ENCODE data around the gene PTPRT. TPM values are rescaled to one million over a fixed set of nuclear protein-coding genes. Genes with fewer than 3 reads are reported as not detected.
A peak's percentile ranks its signal among the peaks of the same experiment; 100 is the strongest.

Gene PTPRT
- total RNA-seq, 1 experiment from 2014 or later: not detected

GRCh38 chr20:43191946-43192863 is 2.5 kb upstream of the PTPRT start:
- ATAC-seq: peak; percentile 79
- no peak overlapping the region for H3K4me3 ChIP-seq (ENCODE audit: low read depth in 2 of 2, low read length in 2 of 2)
- ChIA-PET CTCF (interaction anchor here (0.7 to 0.8 kb wide), 2 partner anchors 722 to 988 kb away, joined by 4 read pairs; no protein-coding TSS in a partner anchor), POLR2A (no interaction called here)
- intact Hi-C loops (cut with micrococcal nuclease; ENCODE audit: unreplicated experiment) (loop anchor here (5.0 kb wide), 1 partner anchor 215 kb away; no protein-coding TSS in a partner anchor), in situ Hi-C loops (cut with HindIII; ENCODE audit: low pct_unique_long_range_greater_than_20kb, low sequenced_read_pairs) (no loop called here)
- no peaks in the 10 kb centered on the region for H3K4me1 ChIP-seq (ENCODE audit: control insufficient read depth, insufficient read depth, low read length)
- TF ChIP-seq SIN3A (IDR thresholded peaks at IDR 0.05; ENCODE audit: borderline replicate concordance, insufficient read depth, low read depth, low read length): no peak
- TF ChIP-seq CTCF (IDR thresholded peaks at IDR 0.05): peak; percentile 82
- DNase-seq (ENCODE audit: low read depth, low spot score): no peak
- no TSS peak for BruUV-seq (replicated peaks)
- H3K27ac ChIP-seq (ENCODE audit: low read length): no peak overlapping the region
- H3K27me3 ChIP-seq (ENCODE audit: control insufficient read depth, insufficient read depth, low read length): peaks cover 11% of the 10 kb centered on the region
- no peaks in the 10 kb centered on the region for H3K9me3 ChIP-seq (ENCODE audit: control insufficient read depth, insufficient read depth, low read depth, low read length)
- H3K36me3 ChIP-seq (ENCODE audit: control insufficient read depth, insufficient read depth, low read length): no peaks in the 10 kb centered on the region

- H3K36me3 ChIP-seq (ENCODE audit: control insufficient read depth, insufficient read depth, low read length): no peaks in the 10 kb centered on the region
- H3K9me3 ChIP-seq (ENCODE audit: control insufficient read depth, insufficient read depth, low read depth, low read length): no peaks in the 10 kb centered on the region
- peak; percentile 28; the same call in 1 of the 2 replicates for ATAC-seq
- no peak overlapping the region for H3K27ac ChIP-seq (ENCODE audit: low read length)
- intact Hi-C loops (cut with micrococcal nuclease; ENCODE audit: unreplicated experiment) (loop anchor here (5.0 kb wide), 1 partner anchor 216 kb away; no protein-coding TSS in a partner anchor), in situ Hi-C loops (cut with HindIII; ENCODE audit: low pct_unique_long_range_greater_than_20kb, low sequenced_read_pairs) (no loop called here)
- no peak overlapping the region for H3K4me3 ChIP-seq (ENCODE audit: low read depth in 2 of 2, low read length in 2 of 2)
- ChIA-PET CTCF (interaction anchor here (0.6 to 0.7 kb wide), 3 partner anchors 118 to 1171 kb away, joined by 3 to 5 read pairs (median 4); no protein-coding TSS in a partner anchor), POLR2A (no interaction called here)
- DNase-seq (ENCODE audit: low read depth, low spot score): no peak
- TF ChIP-seq TCF7L2 (IDR thresholded peaks at IDR 0.05; ENCODE audit: low read depth, low read length) (no peak), POLR2AphosphoS5 (IDR thresholded peaks at IDR 0.05; ENCODE audit: low read depth, low read length) (no peak), REST (IDR thresholded peaks at IDR 0.05; ENCODE audit: insufficient read depth in 1 of 2, low read depth in 2 of 2, low read length in 1 of 2) (no peak), CTCF (IDR thresholded peaks at IDR 0.05) (no peak), SIN3A (IDR thresholded peaks at IDR 0.05; ENCODE audit: borderline replicate concordance, insufficient read depth, low read depth, low read length) (no peak)
- H3K27me3 ChIP-seq (ENCODE audit: control insufficient read depth, insufficient read depth, low read length): peaks cover 20% of the 10 kb centered on the region
- no TSS peak for BruUV-seq (replicated peaks)
- no peaks in the 10 kb centered on the region for H3K4me1 ChIP-seq (ENCODE audit: control insufficient read depth, insufficient read depth, low read length)
Observed at GRCh38 chr20:43191143-43191542, 1.4 kb upstream of the PTPRT start.

Data from Panc1 (cell line).